Measurements from ENCODE around the gene MYO1D.
"Not testable (repeated sequence)": the region's sequence is repeated elsewhere in the genome, so short reads cannot be mapped to it uniquely, and the experiment has no call there.

Gene MYO1D

DNA sequence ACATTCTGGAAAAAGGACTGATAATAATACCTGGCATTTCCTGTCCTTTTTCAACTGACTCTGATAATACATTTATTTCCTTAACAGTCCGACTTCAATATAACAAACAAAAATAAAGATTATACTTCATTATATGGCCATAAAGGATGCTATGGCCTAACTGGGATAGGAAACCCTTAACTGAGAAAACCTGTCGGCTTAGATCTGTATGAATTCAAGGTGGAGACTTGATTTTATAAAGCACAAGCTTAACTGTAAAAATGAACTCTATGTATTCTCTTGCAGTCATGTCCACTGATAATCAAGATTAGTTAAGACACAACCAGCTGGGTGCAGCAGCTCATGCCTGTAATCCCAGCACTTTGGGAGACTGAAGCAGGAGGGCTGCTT, 102.2 kb downstream of the MYO1D start:
- DNase-seq (ENCODE audit: low read depth), result no peak

DNA sequence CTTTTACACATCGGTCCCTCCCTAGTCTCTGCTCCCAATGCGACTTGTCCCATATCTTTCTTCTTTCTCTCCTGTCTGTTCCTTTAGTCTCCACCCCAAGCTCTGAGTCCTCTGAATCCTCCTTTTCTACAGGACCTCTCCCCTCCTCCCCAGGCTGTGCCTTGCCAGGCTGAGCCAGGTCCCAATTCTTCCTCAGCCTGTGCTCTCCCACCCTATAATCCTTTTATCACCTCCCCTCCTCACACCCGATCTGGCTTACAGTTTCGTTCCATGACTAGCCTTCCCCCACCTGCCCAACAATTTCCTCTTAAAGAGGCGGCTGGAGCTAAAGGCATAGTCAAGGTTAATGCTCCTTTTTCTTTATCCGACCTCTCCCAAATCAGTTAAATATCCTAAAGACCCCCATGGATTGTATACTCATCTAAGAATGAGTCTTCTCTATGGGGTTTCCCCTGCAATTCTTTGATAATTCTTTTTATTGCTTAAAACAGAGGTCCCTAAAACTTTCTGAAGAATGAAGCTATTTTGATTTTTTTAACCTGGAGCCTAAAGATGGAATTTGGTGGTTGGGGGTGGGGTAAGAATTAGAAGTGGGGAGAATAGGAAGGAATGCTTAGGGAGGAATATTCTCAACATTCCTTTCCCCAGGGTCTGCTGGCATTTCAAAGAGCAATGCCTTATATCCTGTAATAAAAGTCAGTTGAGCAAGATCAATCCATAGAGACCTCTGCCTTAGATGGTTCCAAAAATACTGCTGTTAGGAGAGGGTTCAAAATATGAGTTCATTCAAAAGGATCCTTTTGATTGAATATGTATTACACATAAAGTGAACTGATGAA, 102.8 kb downstream of the MYO1D start:
- no peak for DNase-seq (ENCODE audit: low read depth)

- no peak for DNase-seq (ENCODE audit: low read depth)
Observed at GRCh38 chr17:32772453-32773025, 104.4 kb downstream of the MYO1D start.

- DNase-seq (ENCODE audit: low read depth), result no peak
Observed at GRCh38 chr17:32771396-32771795, 105.5 kb downstream of the MYO1D start.

- DNase-seq (ENCODE audit: low read depth), result no peak
Observed at GRCh38 chr17:32769846-32770245, 107.1 kb downstream of the MYO1D start.

DNA sequence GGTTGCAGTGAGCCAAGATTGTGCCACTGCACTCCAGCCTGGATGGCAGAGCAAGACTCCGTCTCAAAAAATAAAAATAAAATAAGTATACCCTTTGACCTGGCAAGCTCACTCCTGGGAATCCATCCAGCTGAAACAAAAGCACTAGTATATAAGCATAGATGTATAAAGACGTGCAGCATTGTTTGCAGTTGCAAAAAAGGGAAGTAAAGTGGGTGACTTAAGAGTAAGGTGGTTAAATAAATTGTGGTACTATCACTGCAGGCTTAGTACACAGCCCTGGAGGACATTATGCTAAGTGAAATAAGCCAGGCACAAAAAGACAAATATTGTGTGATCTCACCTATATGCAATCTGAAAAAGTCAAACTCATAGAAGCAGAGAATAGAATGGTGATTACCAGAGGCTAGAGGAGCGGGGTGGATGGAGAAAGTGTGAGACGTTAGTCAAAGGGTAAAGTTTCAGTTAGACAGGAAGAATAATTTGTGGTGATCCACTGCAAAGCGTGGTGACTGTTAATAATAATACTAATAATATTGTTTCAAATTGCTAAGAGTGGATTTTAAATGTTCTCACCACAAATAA, 113.0 kb downstream of the MYO1D start:
- no peak for DNase-seq (ENCODE audit: low read depth)

GRCh38 chr17:32759476-32759875, 117.4 kb downstream of the MYO1D start:
- no peak for DNase-seq (ENCODE audit: low read depth)

DNA sequence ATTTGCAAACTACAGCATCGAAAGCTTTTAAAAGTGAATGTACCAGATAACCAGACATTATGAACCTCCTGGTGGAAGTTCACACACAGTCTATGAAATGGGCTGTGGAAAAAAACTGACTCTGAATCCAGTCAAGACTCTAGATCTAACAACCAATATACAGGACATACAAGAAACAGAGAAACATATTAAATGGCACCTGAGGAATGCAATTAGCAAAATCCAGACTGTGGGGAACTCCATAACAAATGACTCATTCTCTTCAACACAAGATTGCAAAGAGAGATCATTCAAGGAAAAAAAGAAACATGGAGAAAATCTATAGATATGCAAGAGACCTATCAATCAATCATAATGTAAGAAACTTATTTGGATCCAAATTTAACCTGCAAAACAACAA, 119.0 kb downstream of the MYO1D start:
- DNase-seq (ENCODE audit: low read depth), result no peak

- no peak for DNase-seq (ENCODE audit: low read depth)
Observed at GRCh38 chr17:32756696-32757095, 120.2 kb downstream of the MYO1D start.

DNA sequence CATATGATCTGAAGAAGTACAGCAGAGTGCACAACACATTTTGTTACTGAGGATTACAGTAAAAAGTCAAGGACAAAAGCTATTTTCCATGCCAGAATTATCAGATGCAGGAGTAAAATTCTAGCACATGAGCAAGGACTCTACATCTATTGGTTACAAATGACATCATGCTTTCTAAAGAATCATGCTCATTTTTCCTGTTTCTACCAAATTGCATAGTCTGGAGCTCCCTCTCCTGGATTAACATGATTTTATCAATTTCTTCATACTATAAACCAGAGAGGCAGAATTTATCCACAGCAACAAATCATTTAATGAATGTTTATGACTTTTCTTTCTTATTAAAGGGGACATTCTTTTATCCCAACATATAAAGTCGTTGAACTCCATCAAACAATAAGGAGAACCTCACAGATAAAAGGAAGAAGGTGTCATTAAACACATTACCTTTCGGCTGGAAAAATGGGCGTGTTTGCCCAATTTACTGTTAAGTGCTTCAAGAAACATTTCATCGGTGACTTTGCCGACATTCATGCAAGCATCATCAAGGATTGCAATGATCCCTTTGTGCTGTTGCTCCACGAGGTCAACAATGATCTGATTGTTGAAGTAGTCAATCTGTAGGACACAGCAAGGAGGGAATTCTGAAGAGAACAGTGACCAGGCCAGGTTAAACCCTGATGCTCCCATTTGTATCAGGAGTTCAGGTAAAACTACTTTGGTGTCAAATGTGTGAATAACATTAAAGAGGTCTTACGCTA, 121.7 kb downstream of the MYO1D start:
- DNase-seq (ENCODE audit: low read depth), result peak; percentile 54

DNA sequence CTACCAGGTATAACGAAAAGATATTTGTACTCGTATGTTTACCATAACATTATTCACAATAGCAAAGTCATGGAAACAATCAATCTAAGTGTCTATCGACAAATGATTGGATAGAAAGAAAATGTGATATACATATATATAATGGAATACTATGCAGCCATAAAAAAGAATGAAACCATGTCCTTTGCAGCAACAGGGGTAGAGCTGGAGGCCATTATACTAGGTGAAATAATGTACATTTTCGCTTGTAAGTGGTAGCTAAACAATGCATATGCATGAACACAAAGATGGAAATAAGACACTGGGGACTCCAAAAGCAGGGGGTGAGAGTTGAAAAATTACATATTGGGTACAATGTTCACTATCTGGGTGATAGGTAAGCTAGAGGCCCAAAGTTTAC, 124.0 kb downstream of the MYO1D start:
- no peak for DNase-seq (ENCODE audit: low read depth)

DNA sequence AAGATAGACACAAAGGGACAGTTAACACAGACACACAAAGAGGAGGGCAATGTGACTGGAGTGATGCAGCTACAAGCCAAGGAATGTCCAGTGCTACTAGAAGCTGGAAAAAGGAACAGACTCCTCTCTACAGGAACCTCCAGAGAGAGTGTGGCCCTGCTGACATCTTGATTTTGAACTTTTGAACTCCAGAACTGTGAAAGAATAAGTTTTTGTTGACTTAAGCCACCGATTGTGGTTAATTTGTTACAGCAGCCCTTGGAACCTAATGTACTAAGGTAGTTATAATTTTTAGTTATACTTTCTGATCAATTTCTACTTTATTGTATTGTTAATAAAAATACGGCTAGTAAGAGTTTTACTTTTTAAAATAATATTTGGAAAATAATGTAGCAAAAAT, 129.1 kb downstream of the MYO1D start:
- no peak for DNase-seq (ENCODE audit: low read depth)

DNA sequence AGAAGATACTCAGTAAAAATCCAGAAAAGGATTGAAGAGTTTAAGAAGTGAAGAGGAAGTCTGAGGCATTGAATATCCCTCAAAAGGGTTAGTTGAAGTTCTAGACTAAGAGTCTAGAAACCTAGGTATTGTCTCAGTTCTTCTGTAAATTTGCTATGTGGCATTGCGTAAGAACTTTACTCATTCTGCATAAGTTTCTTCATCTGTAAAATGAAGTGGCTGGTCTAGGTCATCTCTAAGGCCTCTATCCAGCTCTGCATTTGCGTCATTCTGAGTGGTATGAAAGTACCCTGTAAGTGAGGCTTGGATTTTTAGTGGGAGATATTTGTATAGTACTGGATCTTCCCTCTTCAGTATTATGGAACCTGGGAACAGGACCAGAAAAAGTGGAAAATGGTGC, 130.2 kb downstream of the MYO1D start:
- no peak for DNase-seq (ENCODE audit: low read depth)

- no peak for DNase-seq (ENCODE audit: low read depth)
Observed at GRCh38 chr17:32746280-32746679, 130.6 kb downstream of the MYO1D start.

DNA sequence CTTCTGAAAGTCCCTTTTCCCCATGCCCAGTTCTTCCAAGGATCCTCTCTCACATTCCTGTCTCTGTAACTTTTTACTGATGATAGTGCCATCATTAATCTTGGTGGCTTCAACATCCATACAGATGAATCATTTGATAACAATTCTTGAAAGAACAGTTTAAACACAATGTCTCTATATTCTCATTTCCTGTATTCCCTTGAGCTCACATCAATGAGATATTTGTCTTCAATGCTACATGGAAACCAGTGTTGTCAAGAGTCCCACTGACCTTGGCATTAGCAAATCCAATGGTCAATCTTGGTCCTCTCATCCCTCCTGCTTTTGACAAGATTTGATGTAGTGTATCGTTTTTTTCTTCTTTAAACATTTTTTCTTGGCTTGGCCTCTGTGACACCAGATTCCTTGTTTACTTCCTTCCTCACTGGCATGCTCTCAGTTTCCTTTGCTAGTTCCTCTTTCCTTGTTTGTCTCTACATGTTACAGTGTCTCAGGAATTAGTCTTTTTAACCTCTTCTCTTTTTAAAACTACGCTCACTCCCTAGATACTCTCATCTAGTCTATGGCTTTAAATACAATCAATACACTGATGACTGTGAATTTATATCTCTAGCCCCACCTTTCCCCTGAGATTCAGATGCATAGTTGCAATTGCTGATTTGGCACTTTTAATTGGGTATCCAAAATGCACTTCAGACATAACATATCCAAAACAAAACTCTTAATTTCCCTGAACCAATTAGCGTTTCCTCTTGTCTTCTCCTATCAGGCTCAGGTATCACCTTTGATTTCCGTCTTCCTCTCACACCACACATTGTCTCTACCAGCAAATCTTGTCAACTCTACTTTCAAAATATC, 134.0 kb downstream of the MYO1D start:
- no peak for DNase-seq (ENCODE audit: low read depth)

GRCh38 chr17:32741381-32741780, 135.5 kb downstream of the MYO1D start:
- DNase-seq (ENCODE audit: low read depth), result no peak

- DNase-seq (ENCODE audit: low read depth), result no peak
Observed at GRCh38 chr17:32739722-32740121, 137.2 kb downstream of the MYO1D start.

DNA sequence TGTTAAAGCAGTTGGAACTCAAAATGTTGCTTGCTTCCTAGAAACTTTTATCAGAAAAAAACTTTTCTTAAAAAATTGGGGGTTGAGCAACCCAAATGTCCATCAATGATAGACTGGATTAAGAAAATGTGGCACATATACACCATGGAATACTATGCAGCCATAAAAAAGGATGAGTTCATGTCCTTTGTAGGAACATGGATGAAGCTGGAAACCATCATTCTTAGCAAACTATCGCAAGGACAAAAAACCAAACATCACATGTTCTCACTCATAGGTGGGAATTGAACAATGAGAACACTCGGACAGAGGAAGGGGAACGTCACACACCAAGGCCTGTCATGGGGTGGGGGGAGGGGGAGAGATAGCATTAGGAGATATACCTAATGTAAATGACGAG, 137.8 kb downstream of the MYO1D start:
- DNase-seq (ENCODE audit: low read depth), result not testable (repeated sequence)

- no peak for DNase-seq (ENCODE audit: low read depth)
Observed at GRCh38 chr17:32733401-32733800, 143.5 kb downstream of the MYO1D start.

DNA sequence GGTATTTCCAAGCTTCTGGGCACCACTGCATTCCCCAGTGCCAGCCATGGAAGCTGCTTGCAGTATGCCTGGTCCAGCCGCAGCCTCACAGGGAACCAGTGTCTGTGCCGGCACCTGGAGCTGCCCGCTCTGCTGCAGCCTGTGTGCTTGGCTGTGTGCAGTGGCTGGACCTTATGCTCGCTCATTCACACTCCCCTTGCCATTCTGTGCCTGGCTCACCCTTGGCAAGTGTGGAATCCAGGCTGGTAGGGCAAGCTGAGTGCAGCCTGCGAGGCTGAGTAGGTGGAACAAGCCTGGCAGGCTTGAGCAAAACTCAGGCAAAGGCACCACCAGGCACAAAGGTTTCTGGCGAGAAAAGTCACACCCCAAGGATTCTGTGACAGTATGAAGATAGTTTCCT, 144.0 kb downstream of the MYO1D start:
- no peak for DNase-seq (ENCODE audit: low read depth)

DNA sequence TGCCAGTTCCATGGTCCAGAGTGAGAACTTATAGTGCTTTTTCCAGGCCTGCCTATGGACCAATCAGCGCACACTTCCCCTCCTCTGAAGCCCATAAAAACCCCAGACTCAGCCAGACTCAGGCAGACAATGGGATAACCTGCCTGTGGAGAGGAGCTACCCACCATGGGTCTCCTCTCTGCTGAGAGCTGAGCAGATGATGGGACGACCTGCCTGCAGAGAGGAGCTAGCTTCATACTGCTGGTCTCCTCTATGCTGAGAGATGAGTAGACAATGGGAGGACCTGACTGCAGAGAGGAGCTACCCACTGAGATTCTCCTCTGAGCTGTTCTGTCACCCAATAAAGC, 144.7 kb downstream of the MYO1D start:
- no peak for DNase-seq (ENCODE audit: low read depth)
